GM12878 (cell line): ENCODE results near the gene DNASE1L3. TPM values are rescaled to one million over a fixed set of nuclear protein-coding genes. Genes with fewer than 3 reads are reported as not detected.

Source experiments
- BACH1 ChIP-seq: fragments of 450-650 bp; IDR thresholded peaks from 2 replicates; pipeline ENCODE4 v1.6.1; 2017; ENCODE audit warnings: mild to moderate bottlenecking, borderline replicate concordance
- BCL11A ChIP-seq: IDR thresholded peaks from 2 replicates; pipeline ENCODE4 v1.6.1; 2011; ENCODE audit warnings: low read depth, low read length
- BMI1 ChIP-seq: fragments of 450-650 bp; IDR thresholded peaks from 2 replicates; pipeline ENCODE4 v1.6.1; 2016; ENCODE audit warnings: mild to moderate bottlenecking, moderate library complexity, borderline replicate concordance
- CREM ChIP-seq: IDR thresholded peaks from 2 replicates; pipeline ENCODE4 v1.6.1; 2014; ENCODE audit warnings: antibody characterized with exemption, low read depth
- EP300 ChIP-seq, 2 experiments: fragments of 150-350 bp in 1 of 2; IDR thresholded peaks; 2 replicates each; pipeline ENCODE4 v1.6.1; 2011 to 2012; ENCODE audit warnings: low read depth in 2 of 2, low read length in 2 of 2, borderline replicate concordance in 1 of 2, improper control_type of control experiment in 1 of 2, inconsistent platforms in 1 of 2; ENCODE audit not compliant: control insufficient read depth in 1 of 2
- GABPA ChIP-seq: IDR thresholded peaks from 2 replicates; pipeline ENCODE4 v1.6.1; 2014; ENCODE audit warnings: antibody characterized with exemption, low read depth, mild to moderate bottlenecking, inconsistent platforms
- HCFC1 ChIP-seq: fragments of 150-350 bp; IDR thresholded peaks from 2 replicates; pipeline ENCODE4 v1.6.1; 2014; ENCODE audit warnings: low read length
- HDAC6 ChIP-seq: fragments of 200-600 bp; sonication (generic); IDR thresholded peaks from one replicate; pipeline ENCODE4 v1.8.0; 2017; ENCODE audit warnings: antibody characterized with exemption; ENCODE audit not compliant: unreplicated experiment
- IKZF2 ChIP-seq, 2 experiments: fragments of 450-650 bp; IDR thresholded peaks; 2 replicates each; pipeline ENCODE4 v1.6.1; 2017; ENCODE audit warnings: mild to moderate bottlenecking in 2 of 2, moderate library complexity in 2 of 2
- LARP7 ChIP-seq: fragments of 450-650 bp; IDR thresholded peaks from 2 replicates; pipeline ENCODE4 v1.6.1; 2017; ENCODE audit warnings: mild to moderate bottlenecking
- MEF2A ChIP-seq: IDR thresholded peaks from 2 replicates; pipeline ENCODE4 v1.6.1; 2011; ENCODE audit warnings: low read depth, mild to moderate bottlenecking, low read length, moderate library complexity; ENCODE audit not compliant: insufficient read depth
- RFX5 ChIP-seq: IDR thresholded peaks from 2 replicates; pipeline ENCODE4 v1.6.1; 2011; ENCODE audit warnings: low read depth, low read length, improper control_type of control experiment
- TARDBP ChIP-seq: IDR thresholded peaks from 2 replicates; pipeline ENCODE4 v1.6.1; 2016; ENCODE audit warnings: borderline replicate concordance
- polyA plus RNA-seq, 11 experiments: library from polyadenylated mRNA; depleted of rRNA in 4 of 11; unstranded in 6 of 11; stranded (reverse) in 5 of 11; fragments of >200 nt; fragmentation: Nextera tagmentation in 4 of 11; fragmentation: Illumina TruSeq in 1 of 11; extraction: Ambion mirVana in 4 of 11; extraction: Trizol in 1 of 11; gene quantifications; 1 replicate in 1 of 11; 2 replicates in 10 of 11; pipeline versions ENCODE4 v1.2.1 to v1.2.3, GENCODE V29; 2011 to 2016; ENCODE audit warnings: inconsistent platforms in 2 of 11, missing spikeins in 2 of 11, low read depth in 1 of 11
- total RNA-seq, 4 experiments: library from RNA; depleted of rRNA in 3 of 4; stranded (reverse); fragments of >200 nt in 3 of 4; fragmentation: Illumina TruSeq in 1 of 4; extraction: Trizol in 1 of 4; gene quantifications; 2 replicates each; pipeline versions ENCODE4 v1.2.1 to v1.2.3, GENCODE V29; 2013 to 2021
- TF ChIP-seq, protein P1 (sequence below): fragments of 450-650 bp; IDR thresholded peaks from 2 replicates; pipeline ENCODE4 v1.6.1; 2017; ENCODE audit warnings: mild to moderate bottlenecking, moderate library complexity
- TF ChIP-seq, protein P2 (sequence below): fragments of 450-650 bp; IDR thresholded peaks from 2 replicates; pipeline ENCODE4 v1.6.1; 2016; ENCODE audit warnings: mild to moderate bottlenecking, moderate library complexity, borderline replicate concordance
- TF ChIP-seq, protein P3 (sequence below): fragments of 450-650 bp; IDR thresholded peaks from 2 replicates; pipeline ENCODE4 v1.6.1; 2017; ENCODE audit warnings: mild to moderate bottlenecking, moderate library complexity

DNASE1L3 gene
- total and polyA plus RNA-seq, 10 of the 15 experiments (the other 5 are each of a cell fraction or from before 2014, with no cell fraction given) = 3.2 to 72.1 (median 6.3) TPM

- TF ChIP-seq, protein P1, sequence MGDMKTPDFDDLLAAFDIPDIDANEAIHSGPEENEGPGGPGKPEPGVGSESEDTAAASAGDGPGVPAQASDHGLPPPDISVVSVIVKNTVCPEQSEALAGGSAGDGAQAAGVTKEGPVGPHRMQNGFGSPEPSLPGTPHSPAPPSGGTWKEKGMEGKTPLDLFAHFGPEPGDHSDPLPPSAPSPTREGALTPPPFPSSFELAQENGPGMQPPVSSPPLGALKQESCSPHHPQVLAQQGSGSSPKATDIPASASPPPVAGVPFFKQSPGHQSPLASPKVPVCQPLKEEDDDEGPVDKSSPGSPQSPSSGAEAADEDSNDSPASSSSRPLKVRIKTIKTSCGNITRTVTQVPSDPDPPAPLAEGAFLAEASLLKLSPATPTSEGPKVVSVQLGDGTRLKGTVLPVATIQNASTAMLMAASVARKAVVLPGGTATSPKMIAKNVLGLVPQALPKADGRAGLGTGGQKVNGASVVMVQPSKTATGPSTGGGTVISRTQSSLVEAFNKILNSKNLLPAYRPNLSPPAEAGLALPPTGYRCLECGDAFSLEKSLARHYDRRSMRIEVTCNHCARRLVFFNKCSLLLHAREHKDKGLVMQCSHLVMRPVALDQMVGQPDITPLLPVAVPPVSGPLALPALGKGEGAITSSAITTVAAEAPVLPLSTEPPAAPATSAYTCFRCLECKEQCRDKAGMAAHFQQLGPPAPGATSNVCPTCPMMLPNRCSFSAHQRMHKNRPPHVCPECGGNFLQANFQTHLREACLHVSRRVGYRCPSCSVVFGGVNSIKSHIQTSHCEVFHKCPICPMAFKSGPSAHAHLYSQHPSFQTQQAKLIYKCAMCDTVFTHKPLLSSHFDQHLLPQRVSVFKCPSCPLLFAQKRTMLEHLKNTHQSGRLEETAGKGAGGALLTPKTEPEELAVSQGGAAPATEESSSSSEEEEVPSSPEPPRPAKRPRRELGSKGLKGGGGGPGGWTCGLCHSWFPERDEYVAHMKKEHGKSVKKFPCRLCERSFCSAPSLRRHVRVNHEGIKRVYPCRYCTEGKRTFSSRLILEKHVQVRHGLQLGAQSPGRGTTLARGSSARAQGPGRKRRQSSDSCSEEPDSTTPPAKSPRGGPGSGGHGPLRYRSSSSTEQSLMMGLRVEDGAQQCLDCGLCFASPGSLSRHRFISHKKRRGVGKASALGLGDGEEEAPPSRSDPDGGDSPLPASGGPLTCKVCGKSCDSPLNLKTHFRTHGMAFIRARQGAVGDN = 0 out of 2 replicates have a peak, but pooled peaks have one; percentile 27
- peak in 1 of 2 experiments; percentile 4; a peak in 1 of 4 replicates for TF ChIP-seq IKZF2 (IDR thresholded peaks at IDR 0.05)
- no peak for TF ChIP-seq RFX5
- TF ChIP-seq MEF2A = no peak
- TF ChIP-seq, protein P2, sequence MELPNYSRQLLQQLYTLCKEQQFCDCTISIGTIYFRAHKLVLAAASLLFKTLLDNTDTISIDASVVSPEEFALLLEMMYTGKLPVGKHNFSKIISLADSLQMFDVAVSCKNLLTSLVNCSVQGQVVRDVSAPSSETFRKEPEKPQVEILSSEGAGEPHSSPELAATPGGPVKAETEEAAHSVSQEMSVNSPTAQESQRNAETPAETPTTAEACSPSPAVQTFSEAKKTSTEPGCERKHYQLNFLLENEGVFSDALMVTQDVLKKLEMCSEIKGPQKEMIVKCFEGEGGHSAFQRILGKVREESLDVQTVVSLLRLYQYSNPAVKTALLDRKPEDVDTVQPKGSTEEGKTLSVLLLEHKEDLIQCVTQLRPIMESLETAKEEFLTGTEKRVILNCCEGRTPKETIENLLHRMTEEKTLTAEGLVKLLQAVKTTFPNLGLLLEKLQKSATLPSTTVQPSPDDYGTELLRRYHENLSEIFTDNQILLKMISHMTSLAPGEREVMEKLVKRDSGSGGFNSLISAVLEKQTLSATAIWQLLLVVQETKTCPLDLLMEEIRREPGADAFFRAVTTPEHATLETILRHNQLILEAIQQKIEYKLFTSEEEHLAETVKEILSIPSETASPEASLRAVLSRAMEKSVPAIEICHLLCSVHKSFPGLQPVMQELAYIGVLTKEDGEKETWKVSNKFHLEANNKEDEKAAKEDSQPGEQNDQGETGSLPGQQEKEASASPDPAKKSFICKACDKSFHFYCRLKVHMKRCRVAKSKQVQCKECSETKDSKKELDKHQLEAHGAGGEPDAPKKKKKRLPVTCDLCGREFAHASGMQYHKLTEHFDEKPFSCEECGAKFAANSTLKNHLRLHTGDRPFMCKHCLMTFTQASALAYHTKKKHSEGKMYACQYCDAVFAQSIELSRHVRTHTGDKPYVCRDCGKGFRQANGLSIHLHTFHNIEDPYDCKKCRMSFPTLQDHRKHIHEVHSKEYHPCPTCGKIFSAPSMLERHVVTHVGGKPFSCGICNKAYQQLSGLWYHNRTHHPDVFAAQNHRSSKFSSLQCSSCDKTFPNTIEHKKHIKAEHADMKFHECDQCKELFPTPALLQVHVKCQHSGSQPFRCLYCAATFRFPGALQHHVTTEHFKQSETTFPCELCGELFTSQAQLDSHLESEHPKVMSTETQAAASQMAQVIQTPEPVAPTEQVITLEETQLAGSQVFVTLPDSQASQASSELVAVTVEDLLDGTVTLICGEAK = no peak
- TF ChIP-seq TARDBP = no peak
- TF ChIP-seq BMI1 = no peak
- TF ChIP-seq, protein P3, sequence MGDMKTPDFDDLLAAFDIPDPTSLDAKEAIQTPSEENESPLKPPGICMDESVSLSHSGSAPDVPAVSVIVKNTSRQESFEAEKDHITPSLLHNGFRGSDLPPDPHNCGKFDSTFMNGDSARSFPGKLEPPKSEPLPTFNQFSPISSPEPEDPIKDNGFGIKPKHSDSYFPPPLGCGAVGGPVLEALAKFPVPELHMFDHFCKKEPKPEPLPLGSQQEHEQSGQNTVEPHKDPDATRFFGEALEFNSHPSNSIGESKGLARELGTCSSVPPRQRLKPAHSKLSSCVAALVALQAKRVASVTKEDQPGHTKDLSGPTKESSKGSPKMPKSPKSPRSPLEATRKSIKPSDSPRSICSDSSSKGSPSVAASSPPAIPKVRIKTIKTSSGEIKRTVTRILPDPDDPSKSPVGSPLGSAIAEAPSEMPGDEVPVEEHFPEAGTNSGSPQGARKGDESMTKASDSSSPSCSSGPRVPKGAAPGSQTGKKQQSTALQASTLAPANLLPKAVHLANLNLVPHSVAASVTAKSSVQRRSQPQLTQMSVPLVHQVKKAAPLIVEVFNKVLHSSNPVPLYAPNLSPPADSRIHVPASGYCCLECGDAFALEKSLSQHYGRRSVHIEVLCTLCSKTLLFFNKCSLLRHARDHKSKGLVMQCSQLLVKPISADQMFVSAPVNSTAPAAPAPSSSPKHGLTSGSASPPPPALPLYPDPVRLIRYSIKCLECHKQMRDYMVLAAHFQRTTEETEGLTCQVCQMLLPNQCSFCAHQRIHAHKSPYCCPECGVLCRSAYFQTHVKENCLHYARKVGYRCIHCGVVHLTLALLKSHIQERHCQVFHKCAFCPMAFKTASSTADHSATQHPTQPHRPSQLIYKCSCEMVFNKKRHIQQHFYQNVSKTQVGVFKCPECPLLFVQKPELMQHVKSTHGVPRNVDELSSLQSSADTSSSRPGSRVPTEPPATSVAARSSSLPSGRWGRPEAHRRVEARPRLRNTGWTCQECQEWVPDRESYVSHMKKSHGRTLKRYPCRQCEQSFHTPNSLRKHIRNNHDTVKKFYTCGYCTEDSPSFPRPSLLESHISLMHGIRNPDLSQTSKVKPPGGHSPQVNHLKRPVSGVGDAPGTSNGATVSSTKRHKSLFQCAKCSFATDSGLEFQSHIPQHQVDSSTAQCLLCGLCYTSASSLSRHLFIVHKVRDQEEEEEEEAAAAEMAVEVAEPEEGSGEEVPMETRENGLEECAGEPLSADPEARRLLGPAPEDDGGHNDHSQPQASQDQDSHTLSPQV = no peak
- no peak for TF ChIP-seq EP300 (IDR thresholded peaks at IDR 0.05; ENCODE audit: borderline replicate concordance in 1 of 2, control insufficient read depth in 1 of 2, low read depth in 2 of 2, low read length in 2 of 2)
- no peak for TF ChIP-seq CREM
- no peak for TF ChIP-seq HCFC1
- 0 out of 2 replicates have a peak, but pooled peaks have one; percentile 49 for TF ChIP-seq BACH1
- no peak for TF ChIP-seq GABPA
- TF ChIP-seq HDAC6 = no peak
- no peak for TF ChIP-seq BCL11A
- TF ChIP-seq LARP7 = 0 out of 2 replicates have a peak, but pooled peaks have one; percentile 17
Measured at GRCh38 chr3:58237941-58238681, 27.3 kb upstream of the DNASE1L3 start (continued).
